DMS114 treated with DMSO at 0.1 percent for 48 hours (cell line): Measurements from ENCODE around the gene PTCD3.

Source experiments
- DNase-seq: peaks from one replicate; lab custom pipeline; 2025; ENCODE audit not compliant: unreplicated experiment; lab: John Stamatoyannopoulos, UW

The PTCD3 gene

DNA sequence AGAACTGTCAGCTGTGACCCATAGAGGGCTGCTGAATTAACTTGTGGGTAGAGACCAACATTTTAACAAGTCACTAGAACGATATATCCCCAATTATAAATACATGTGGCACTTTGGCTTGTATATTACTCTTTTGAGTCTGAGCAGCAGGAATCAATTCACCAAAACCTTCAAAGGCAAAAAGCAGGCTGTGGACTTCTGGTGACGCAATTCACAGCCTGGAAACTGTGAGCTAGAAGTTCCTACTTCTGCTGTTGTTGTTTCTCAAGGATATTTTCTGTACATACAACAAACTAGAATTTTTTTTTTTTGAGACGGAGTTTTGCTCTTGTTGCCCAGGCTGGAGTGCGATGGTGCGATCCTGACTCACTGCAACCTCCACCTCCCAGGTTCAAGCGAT lies 37.3 kb downstream of the PTCD3 start:
- DNase-seq: no peak

DNA sequence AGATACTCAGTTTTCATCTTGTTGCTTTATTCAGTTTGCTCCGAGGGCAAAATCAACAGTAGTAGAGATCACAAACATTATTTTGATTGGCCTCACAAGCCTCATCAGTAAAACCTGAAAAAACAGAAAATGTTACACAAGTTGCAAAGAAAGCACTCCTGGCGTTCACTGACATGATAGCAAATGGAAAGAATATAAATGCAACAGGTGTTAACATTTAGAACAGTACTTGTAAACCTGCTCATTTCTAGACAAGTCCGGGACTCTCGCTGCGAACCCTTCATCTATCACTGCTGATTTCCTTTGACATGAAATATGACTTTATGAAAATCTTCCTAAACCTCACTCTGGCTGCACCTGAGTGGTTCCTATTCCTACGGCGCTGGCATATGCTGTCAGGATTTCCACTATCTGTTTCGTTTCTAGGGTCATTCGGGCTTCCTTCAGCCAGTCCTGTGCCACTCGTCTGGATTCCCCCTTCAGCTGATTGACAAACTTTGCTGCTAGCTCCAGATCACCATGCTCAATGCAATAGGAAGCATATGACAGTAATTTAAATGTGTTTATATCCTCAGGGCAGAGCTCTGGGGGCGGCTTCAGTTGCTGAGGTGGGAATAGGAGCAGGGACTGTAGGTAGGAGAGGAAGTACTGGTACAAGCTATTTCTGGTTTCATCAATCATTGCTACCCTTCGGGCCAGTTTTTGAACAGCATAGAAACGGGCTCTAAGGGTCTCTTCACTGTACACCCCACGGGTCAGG lies 38.1 kb downstream of the PTCD3 start:
- no peak for DNase-seq

DNA sequence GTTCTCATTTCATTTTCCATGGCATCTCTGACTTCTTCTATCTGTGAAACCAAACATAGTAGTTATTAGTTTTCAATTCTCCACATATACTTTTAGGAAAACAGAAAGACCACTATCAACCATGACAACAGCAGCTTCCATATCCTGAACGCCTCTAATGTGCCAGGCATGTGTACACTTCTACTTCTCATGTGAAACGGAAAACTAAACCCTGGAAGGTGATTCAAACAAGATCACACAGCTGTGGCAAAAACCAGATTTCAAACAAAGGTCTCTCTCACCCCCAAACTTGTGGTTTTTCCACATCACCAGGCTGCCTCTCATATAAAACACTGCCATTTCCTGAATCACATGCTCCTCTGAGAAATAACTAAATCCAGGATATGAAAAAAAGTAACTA lies 41.8 kb downstream of the PTCD3 start:
- DNase-seq: no peak

DNA sequence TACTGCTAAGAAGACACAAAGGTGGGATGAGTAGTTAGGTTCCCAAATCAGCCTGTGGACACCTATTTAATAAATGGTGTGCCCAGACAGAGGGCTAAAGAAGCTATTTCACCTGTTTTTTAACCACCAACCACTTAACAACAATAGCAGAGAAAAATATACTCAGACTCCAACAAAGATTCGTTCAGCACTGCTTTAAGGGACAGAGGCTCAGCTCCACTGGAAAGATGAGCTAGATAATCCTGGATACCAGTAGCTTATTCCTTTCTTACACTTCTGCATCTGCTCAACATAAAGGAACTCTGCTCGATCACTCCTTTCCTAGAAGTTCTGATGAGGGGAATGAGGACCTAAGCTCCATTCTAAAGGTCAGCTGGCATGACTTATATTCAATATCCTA lies 44.5 kb downstream of the PTCD3 start:
- DNase-seq: no peak

DNA sequence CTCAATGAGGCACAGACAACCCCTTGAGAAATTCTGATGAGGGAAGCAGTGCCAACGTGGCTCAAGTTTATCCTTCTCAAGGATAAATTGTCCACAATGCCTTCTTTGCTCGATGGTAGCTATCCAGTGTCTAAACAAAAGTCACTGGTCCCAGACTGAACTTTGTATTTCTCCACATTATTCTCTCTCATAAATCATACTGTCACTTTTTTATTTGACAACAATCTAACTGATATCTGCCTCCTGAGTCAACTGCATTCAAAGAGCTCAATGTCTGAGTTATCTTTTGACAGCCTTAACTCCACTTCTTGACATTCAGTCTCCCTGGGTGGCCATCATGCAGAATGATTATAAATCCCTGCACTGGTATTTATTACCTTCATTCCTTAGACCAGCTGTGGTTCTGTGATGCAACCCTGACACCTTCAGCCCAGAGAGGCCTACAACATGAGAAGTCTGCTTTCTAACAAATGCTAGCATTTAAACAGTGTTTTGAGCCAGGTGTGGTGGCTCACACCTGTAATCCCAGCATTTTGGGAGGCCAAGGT lies 51.0 kb downstream of the PTCD3 start:
- DNase-seq: no peak

DNA sequence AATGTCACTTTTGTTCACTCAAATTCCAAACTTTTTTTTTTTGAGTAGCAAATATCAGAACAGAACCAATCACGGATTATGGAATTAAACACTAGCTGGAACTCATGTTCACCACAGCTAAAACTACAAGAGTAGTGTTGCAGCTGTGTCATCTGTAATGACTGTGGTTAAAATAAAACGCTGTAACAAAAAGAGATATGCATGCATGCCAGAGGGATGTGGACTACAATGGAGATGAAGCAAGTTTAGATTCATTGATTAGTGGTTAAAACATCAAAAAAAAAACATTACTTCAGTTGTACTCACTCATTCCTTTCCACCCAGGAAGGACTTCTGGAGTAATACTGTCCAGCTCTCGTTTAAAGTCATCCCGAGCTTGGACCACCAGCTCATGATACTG lies 52.3 kb downstream of the PTCD3 start:
- DNase-seq: no peak

DNA sequence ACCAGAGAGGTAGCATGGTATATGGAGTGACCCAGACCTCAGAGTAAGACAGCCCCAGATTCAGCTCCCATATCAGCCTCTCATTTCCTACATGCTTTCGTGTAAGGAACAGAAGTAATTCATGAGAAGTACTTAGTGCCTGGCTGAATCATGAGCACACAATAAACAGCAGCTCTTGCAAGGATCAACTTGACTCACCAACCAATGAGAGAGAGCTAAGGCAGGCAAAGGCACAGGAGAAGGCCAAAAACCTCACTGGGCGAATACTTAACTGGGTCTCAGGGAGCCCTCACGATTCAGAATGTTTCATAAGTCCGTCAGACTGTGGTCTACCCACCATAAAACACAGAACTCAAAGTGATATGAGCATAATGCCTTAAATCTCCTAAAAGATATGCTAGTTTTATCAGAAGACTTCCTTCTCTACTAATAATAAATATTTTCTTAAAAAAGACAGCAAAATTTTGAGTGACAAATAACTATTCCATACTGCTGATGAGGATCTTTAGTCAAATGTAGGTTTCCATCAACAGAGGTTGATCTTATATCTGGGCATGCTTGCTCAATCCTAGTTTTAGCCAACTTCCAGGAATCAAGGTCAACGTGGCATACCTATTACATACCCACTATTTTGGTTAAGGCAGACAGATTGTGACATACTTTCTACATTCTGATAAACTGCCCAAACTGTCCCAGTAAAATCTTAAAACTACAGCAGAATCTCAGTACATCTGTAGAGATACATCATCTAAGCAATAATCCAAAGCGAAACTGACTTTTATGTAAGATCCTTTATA lies 54.3 kb downstream of the PTCD3 start:
- DNase-seq: no peak

DNA sequence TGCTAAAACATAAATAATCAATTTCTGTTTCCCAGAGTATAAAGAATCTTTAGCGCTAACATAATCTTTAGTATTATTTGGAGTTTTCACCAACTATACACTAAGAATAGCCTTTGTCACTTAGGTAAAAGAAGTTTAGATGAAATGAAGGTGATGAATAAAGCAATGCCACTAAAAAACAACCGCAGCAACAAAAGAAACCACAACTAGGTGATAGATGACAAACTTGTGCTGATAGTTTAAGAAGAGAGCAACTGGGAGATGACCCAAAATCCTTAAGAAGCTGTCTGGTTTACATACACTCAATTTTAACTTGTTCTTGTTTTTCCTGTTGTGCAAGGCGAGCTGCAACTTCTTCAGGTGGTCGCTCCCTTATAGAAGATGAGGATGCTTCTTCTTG lies 64.4 kb downstream of the PTCD3 start:
- no peak for DNase-seq

DNA sequence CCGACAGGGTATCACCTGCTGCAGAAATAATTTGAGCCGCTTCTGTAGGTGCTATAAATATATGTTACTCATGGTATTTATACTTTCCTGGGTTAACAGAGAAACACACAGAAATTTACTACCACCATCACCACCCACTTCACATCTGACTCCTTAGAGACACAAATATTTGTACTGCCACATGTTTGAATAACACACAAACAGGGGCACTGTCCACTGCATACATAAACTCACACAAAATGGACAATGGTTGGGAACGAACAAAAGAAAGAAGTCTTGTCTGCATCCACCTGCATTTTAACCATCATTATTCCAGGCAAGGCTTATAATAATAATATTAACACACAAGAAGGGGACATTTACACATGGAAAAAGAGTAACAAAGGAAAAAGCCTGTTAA lies 65.3 kb downstream of the PTCD3 start:
- DNase-seq: no peak

DNA sequence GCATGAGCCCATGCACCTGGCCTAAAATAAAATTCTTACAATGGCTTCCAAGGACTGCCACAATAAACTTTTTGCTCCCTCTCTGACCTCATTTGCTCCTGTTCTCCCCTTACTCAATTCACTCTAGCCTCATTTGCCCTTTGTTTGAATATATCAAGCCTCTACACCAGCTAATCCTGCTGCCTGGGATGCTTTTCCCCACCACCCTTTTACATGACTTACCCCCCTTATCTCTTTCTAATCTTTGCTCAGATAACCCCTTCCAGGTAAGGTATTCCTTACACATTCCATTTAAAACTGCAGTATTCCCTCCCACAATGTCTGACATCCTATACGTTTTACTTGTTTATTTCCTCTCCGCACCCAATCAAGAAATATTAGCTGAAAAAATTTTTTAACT lies 66.6 kb downstream of the PTCD3 start:
- no peak for DNase-seq

DNA sequence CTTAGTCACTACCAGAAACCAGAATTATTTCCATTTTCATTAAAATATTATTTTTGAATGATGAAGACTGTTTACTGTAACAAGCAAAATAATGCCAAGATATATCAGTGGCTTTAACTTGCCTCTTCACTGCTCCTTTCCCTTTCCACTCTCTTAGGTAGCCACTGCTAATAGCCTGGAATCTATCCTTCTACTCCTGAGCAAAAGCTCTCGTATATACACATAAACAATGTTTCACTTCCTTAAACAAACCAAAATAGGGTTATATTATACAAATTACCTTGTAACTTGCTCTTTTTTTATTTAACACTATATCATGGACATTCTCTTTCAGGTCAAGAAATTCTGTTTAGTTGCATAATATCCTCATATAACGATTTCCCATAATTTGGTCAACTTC lies 68.4 kb downstream of the PTCD3 start:
- no peak for DNase-seq

DNA sequence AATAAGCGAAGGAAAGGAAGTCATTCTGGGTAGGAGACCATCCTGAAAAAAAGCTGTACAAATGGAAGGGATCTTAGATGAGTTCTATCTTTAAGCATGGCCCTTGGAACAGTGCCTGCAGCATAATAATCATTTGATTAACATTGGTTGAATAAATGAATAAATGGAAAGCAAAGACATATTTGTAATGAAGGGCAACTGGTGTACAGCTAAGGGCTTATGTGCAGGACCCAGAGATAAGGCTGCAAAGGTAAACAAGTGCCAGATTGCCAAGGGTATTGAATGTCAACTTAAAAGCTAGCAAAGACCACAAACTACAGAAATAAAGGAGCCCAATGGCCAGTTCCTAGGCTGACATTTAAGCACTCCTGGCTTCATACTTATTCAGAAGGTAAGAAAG lies 69.8 kb downstream of the PTCD3 start:
- no peak for DNase-seq

DNA sequence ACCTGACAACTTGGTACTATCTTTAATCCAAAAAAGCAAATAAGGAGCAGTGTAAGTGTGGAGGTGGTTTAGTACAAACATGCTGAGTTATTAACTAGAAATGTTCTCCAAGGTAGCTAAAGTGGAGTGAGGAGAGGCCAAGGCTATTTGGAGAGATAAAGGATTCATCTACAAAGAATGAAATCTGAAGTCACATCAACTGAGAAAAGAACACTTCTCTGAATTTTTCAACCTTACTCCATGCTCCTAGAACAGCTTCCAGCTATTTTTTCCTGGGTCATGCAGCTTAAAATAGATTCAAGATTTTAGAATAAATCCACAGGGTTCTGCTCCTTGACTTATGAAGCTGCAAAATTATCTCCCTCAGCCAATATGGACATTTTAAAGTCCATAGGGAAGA lies 70.6 kb downstream of the PTCD3 start:
- DNase-seq: no peak

DNA sequence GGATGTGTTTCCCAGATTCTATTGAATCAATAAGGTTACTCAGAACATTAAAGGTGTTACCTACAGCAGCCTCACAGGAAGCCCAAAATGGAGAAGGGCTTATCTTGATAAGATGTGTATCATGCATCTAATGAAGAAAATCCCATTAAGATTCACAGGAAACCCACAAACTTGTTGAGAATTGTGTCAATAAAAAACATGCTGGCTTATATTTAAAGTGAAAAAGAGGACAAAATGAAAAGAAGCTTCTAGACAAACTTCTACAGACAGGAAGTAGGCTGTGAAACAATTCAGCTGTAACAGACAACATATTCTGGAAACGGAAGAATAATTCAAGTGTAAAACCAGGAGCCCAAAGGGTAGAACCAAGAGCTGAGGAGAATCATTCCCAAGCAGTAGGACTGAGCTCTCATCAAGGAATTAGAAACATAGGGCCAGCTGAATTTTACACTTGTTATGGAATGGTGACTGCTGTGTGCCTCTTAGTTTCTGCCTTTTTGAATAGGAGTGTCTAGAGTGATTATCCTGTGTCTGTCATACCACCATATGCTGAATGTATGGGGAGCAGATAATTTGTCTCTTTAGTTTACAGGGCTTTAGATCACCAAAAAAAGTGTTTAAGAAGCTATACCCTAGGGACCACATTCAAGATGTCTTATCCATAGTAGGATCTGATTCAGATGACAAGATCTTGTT lies 79.6 kb downstream of the PTCD3 start:
- no peak for DNase-seq

DNA sequence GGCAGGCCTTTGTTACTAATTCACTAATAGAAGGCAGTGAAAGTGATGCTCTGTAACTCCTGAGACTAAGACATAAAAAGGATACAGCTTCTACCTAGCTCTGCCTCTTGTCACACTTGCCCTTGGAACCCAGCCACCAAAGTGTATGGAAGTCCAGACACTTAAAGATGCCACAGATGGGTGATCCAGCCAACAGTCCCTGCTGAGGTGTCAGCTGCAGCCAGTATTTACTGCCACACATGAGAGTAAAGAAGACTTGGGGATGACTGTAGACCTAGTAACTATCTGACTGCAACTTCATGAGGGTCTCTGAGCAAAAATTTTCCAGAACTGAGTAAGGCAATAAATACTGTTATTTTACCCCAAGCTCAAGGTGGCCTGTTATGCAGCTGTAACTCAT lies 80.4 kb downstream of the PTCD3 start:
- no peak for DNase-seq

DNA sequence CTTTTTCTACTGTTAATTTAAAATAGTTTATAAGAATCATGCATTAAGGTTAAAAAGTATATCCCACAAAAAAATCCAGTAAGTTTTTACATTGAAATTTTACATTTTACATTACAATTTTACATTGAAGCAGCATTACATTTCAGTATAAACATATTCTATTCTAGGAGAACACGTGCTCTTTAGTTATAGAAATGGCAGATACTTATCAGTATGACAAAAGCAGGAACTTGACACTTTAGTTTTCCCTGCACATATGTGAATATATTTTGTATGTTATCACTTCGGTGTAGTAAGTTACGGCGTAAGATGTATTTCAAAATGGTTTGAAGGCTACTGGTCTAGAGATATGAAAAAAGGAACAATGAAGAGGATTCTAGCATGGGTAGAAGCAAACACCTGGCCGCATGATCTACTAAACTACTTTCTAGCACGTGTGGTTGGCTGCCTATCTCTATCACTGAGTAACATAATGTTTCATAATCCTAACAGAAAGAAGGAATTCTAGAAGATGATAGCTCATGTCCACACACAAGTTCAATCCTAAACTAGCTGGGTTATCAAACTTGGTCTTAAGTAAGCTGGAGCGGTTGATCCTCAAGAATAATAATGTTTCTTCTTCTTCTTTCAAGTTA lies 83.9 kb downstream of the PTCD3 start:
- DNase-seq: no peak
